Dendritic cell treated with granulocyte-macrophage colony-stimulating factor and Interleukin-4, amounts not matched to agents 40 ng/mL and 50 ng/mL, for 4 days (primary cell): ENCODE measurements around the gene TMPRSS7.
"Not testable (repeated sequence)": the region's sequence is repeated elsewhere in the genome, so short reads cannot be mapped to it uniquely, and the experiment has no call there.

Experiments
- H3K27ac Mint-ChIP-seq: one replicate; pipeline ENCODE4 v1.8.0; 2022; ENCODE audit warnings: mild to moderate bottlenecking, mixed read lengths
- H3K27me3 Mint-ChIP-seq: one replicate; pipeline ENCODE4 v1.8.0; 2022; ENCODE audit warnings: mild to moderate bottlenecking, mixed read lengths
- H3K36me3 Mint-ChIP-seq: one replicate; pipeline ENCODE4 v1.8.0; 2022; ENCODE audit warnings: low read depth, mixed read lengths
- H3K4me1 Mint-ChIP-seq: one replicate; pipeline ENCODE4 v1.8.0; 2022; ENCODE audit warnings: low read depth, mixed read lengths
- H3K4me3 Mint-ChIP-seq: one replicate; pipeline ENCODE4 v1.8.0; 2022; ENCODE audit warnings: mild to moderate bottlenecking, moderate library complexity, mixed read lengths
- H3K9me3 Mint-ChIP-seq: one replicate; pipeline ENCODE4 v1.8.0; 2022; ENCODE audit warnings: mixed read lengths
- intact Hi-C: fragments of 100-400 bp; cut with micrococcal nuclease; formaldehyde crosslinking; loops from one replicate; pipeline ENCODE4 v1.15.0; 2022

TMPRSS7 gene

DNA sequence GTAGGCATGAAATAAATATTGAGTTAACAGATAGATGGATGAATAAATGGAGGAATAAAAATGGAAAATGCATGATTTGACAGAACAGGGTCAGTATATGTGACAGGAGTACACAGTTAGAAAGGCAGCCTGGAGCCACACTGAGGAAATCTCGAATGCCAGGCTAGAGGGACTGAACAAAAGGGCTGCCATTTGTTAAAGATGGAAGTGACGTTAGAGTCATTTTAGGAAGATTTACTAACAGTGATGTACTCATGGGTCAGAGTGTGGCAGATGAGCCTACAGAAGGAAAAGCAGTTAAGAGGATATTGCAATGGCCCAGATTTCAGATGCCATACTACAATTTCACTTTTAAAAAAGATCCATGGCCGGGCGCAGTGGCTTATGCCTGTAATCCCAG, 7.4 kb upstream of the TMPRSS7 start:
- H3K27ac Mint-ChIP-seq = no peak overlapping the region

DNA sequence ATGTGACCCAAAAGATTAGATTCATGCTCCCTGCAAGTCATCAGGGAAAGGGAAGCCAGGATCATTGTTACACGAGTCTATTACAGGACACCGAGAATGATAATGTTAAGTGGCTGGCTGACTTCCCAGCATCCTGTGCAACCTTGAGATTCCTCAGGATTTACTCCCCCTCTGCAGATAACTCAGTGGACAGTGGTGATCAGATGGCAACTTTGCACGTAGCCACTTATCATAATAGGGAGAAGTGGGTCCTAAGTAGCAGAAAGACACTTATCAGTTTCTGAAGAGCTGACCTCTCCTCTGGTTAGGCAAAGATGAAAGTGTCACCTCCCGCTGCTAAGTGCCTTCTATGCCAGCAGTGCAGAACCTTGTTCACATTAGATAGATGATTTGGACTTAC, 6.7 kb upstream of the TMPRSS7 start:
- Mint-ChIP-seq H3K9me3 (no peaks in the 10 kb centered on the region), H3K4me1 (no peaks in the 10 kb centered on the region), H3K36me3 (no peaks in the 10 kb centered on the region), H3K27ac (no peak overlapping the region), H3K4me3 (no peak overlapping the region), H3K27me3 (no peaks in the 10 kb centered on the region)
- intact Hi-C loops = no loop called here

More for the DNA sequence above, 7.4 kb upstream of the TMPRSS7 start:
- no peaks in the 10 kb centered on the region for H3K27me3 Mint-ChIP-seq
- intact Hi-C loops = no loop called here
- H3K9me3 Mint-ChIP-seq = peaks cover under 1% of the 10 kb centered on the region
- H3K4me3 Mint-ChIP-seq = no peak overlapping the region
- peaks cover 2% of the 10 kb centered on the region for H3K4me1 Mint-ChIP-seq
- no peaks in the 10 kb centered on the region for H3K36me3 Mint-ChIP-seq

DNA sequence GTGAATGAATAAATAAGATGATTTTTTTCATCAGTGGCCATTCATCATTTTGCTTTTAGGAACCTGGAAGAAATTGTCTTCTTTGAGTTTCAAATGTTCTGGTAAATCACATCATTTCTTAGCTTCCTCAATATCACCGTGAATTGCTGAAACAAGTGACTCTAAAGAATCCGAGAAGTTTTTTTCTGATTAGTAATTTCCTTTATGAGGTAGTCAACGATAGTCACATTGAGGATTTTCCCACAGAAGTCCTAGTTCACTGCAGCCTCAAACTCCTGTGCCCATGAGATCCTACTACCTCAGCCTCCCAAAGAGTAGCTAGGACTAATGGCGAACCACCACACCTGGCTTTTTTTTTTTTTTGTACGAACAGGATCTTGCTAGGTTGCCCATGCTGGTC, 3.6 kb upstream of the TMPRSS7 start:
- no peaks in the 10 kb centered on the region for H3K36me3 Mint-ChIP-seq
- H3K27ac Mint-ChIP-seq = no peak overlapping the region
- no peaks in the 10 kb centered on the region for H3K27me3 Mint-ChIP-seq
- no peaks in the 10 kb centered on the region for H3K9me3 Mint-ChIP-seq
- no peaks in the 10 kb centered on the region for H3K4me1 Mint-ChIP-seq
- intact Hi-C loops = no loop called here
- no peak overlapping the region for H3K4me3 Mint-ChIP-seq

DNA sequence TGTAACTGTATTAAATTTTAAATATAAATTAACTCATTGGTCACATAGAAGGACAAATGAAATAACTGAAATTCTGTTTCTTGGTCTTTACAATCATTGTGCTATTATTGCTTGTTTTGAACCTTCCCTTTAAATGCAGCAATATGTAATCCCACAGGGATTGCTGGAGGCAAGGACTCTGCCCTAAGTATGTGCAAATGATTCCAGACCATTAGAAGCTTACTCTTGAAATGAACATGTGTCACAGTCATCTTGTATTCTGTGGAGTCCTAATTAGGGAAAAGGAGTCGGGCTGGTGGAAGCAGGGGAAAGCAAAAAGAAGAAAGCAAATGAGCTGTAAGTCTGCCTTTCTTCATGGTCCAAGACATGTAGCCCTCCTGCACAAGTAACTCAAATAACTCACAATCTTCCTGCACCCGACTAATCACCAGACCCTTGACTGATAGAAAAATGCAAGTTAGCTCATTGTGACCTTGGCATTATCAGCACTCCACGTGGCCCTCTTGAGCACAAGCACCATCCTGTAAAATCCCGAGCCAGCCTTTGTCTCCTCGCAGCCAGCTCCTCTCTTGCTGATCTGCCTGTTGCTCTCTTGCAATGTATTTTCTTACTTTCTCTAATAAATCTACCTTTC, 2.3 kb upstream of the TMPRSS7 start:
- no peaks in the 10 kb centered on the region for H3K9me3 Mint-ChIP-seq
- no peak overlapping the region for H3K4me3 Mint-ChIP-seq
- intact Hi-C loops = no loop called here
- H3K36me3 Mint-ChIP-seq = no peaks in the 10 kb centered on the region
- no peaks in the 10 kb centered on the region for H3K4me1 Mint-ChIP-seq
- H3K27ac Mint-ChIP-seq = no peak overlapping the region
- H3K27me3 Mint-ChIP-seq = no peaks in the 10 kb centered on the region

DNA sequence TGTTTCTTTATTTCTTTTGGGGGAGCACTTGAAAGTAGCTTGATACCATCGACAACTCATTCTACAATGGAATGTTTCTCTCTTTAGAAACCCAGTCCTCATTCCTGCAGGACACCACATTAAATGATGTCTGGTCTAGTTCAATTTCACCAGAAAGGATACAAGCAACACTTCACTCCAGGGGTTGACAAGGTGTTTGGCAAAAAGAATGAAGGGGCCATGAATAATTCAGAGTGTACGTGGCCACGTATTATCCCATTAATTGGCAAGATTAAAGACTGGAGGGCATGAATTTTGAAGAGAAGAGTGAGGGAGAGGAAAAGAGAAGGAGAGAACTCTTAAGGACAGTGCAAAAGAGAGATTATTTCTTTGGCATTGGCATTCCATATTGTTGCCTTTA, 705 bp downstream of the TMPRSS7 start:
- Mint-ChIP-seq H3K27ac (no peak overlapping the region), H3K9me3 (no peaks in the 10 kb centered on the region), H3K36me3 (no peaks in the 10 kb centered on the region), H3K27me3 (no peaks in the 10 kb centered on the region), H3K4me3 (no peak overlapping the region), H3K4me1 (peaks cover 6% of the 10 kb centered on the region)
- intact Hi-C loops = no loop called here

DNA sequence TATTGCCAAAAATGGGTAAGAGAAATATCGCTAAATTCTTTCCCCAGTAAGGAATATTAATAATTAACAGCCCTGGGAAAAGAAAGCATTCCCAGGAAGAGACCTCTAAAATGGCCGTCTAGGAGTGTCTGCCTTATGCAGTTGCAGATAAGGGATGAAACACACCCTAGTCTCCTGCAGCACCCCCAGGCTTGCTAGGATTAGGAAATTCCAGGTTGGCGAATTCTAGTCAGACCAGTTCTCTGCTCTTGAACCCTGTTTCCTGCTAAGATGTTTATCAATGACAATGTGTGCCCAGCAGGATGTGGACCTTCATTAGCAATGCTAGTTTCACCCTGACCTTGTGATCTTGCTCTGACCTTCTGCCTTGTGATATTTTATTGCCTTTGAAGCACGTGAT, 2.7 kb downstream of the TMPRSS7 start:
- H3K27ac Mint-ChIP-seq, H3K9me3 Mint-ChIP-seq, H3K36me3 Mint-ChIP-seq, H3K27me3 Mint-ChIP-seq, H3K4me1 Mint-ChIP-seq, intact Hi-C loops, H3K4me3 Mint-ChIP-seq: not testable (repeated sequence)

DNA sequence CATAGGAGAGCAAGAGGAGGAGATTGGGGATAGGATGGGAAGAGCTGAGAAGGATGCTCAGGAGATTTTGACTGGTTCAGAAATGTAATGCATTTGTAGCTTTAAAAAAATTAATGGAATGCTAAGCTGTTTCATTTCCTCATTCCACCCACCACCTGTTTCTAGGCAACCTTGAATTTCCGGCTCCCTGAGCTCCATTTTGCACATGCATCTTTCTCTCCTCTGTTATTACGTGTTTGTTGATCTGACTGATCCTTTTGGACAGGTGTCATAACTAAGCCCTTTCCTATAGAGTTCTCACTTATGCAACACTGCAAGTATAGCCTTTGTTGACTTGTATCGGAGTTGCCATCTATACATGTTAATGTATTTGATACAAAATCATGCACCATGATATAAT, 4.3 kb downstream of the TMPRSS7 start:
- Mint-ChIP-seq H3K4me1 (peaks cover 6% of the 10 kb centered on the region), H3K27ac (no peak overlapping the region), H3K4me3 (no peak overlapping the region), H3K27me3 (no peaks in the 10 kb centered on the region), H3K36me3 (no peaks in the 10 kb centered on the region), H3K9me3 (no peaks in the 10 kb centered on the region)
- intact Hi-C loops = no loop called here

DNA sequence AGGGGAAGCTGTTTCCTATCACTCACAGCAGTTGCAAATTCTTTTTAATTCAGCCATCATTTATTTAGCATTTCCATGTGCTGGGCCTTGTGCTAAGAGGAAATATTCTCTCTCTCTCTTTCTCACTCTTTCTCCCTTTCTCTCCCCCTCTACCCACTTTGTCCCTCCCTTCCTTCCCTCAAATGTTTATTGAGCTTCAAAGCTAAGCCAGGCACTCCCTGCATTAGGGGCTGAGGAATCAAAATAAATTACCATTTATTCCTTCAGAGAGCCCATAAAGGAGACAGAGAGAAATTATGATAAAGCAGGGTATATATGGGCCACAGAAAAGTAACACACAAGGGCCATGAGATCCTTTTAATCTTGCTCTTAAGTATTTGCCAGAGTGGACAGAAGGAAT, 6.8 kb downstream of the TMPRSS7 start:
- no peak overlapping the region for H3K4me3 Mint-ChIP-seq
- H3K36me3 Mint-ChIP-seq = no peaks in the 10 kb centered on the region
- no peaks in the 10 kb centered on the region for H3K9me3 Mint-ChIP-seq
- peaks cover 6% of the 10 kb centered on the region for H3K4me1 Mint-ChIP-seq
- no peaks in the 10 kb centered on the region for H3K27me3 Mint-ChIP-seq
- H3K27ac Mint-ChIP-seq = no peak overlapping the region
- intact Hi-C loops = no loop called here

DNA sequence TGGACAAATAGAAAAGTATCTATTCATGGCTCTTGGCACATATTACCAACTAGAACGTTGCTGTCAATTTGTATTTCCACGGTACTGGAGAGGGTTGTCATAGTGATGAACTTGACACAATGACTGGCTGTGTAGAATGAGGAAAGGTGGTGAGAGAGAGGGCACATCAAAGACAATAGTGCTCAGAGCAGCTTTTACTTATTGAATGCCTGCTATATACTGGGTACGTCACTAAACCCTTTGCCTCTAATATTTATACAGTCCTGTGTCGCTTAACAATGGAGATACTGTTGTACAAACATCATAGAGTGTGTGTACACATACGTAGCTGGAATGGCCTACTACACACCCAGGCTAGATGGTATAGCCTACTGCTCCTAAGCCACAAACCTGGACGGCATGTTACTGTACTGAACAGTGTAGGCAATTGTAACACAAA, 8.3 kb downstream of the TMPRSS7 start:
- no peak overlapping the region for H3K27ac Mint-ChIP-seq
- intact Hi-C loops = no loop called here
- no peaks in the 10 kb centered on the region for H3K27me3 Mint-ChIP-seq
- no peak overlapping the region for H3K4me3 Mint-ChIP-seq
- no peaks in the 10 kb centered on the region for H3K9me3 Mint-ChIP-seq
- H3K36me3 Mint-ChIP-seq = no peaks in the 10 kb centered on the region
- peaks cover 6% of the 10 kb centered on the region for H3K4me1 Mint-ChIP-seq

DNA sequence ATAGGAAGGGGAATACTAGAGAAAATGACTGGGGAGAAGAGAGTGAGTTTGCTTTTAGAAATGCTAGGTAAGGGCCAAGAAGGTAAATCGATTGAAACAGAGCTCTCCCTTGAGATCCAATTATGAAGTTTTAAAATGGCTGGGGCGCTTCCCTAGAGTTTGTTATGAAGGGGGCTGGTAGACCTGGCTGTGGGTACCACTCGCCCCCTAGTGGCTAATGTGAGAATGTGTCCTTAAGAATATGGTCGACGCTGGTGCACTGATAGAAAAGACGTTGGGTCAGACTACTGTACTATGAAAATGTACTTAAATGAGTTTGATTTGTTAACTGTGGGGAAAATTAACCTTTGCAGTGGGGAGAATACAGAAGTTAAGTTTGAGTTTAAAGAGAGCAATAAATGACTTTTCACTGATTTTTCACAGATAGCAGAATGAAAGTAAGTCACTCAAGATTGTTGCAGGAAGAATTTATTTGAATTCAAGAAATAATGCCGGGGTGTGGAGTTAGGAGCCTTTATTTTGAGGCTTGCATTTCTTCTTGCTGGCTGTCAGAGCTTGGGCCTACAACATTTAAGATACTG, 9.2 kb downstream of the TMPRSS7 start:
- H3K36me3 Mint-ChIP-seq = no peaks in the 10 kb centered on the region
- intact Hi-C loops = no loop called here
- peaks cover 4% of the 10 kb centered on the region for H3K4me1 Mint-ChIP-seq

DNA sequence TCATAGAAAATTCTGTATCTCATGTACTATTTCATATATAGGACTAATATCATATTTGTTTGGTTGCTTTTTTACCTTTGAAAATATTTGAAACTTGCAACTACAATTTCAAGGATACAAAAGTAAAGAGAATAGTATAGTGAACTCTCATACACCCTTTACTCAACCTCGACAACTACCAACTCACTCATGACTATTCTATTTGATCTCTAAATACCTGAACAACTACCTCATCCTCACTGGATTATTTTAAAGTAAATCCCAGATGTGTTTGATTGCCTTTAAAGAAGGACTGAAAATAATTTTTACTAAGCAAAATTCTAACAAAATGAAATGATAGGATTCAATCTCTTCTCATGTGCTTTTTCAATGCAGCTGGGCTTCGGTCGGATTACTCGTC, 12.1 kb downstream of the TMPRSS7 start:
- Mint-ChIP-seq H3K9me3 (no peaks in the 10 kb centered on the region), H3K4me3 (no peak overlapping the region), H3K27ac (no peak overlapping the region), H3K36me3 (no peaks in the 10 kb centered on the region), H3K4me1 (no peaks in the 10 kb centered on the region), H3K27me3 (no peaks in the 10 kb centered on the region)
- intact Hi-C loops = no loop called here

More for the DNA sequence above, 9.2 kb downstream of the TMPRSS7 start:
- Mint-ChIP-seq H3K27me3 (no peaks in the 10 kb centered on the region), H3K9me3 (no peaks in the 10 kb centered on the region), H3K27ac (no peak overlapping the region), H3K4me3 (no peak overlapping the region)

DNA sequence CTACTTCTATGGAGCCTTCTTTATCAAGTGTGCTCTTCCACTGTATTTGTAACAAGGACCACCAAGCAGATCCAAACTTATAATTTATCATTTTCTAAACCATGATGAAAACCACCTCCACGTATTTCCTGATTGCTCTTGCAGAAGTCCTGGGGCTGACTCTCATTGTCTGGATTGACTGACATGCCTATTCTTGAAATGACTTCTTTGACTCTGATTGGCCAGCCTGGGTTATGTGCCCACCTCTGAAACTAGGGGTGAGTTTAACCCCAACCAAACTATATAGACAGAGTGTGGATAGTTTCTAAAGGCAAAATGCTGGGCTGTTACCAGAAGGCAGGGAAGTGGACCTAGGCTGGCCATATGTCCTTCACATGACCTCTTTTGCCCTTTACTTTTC, 12.7 kb downstream of the TMPRSS7 start:
- no peaks in the 10 kb centered on the region for H3K36me3 Mint-ChIP-seq

DNA sequence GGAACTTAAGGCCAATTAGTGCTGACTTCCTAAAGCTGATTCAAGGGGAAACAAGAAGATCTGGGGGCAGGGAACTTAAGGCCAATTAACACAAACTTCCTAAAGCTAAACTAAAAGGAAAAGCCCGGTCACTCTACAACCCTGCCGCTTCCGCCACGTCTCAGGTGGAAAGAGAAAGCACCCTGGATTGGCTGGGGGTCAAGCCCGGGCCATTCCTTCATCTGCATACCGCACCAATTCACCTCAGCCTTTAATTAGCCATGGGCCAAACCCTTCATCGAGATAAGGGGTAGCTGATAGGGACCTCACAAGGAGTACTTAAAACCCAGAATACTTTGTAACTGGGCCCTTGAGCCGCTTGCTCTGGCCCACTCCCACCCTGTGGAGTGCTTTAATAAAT, 14.4 kb downstream of the TMPRSS7 start:
- no peak overlapping the region for H3K27ac Mint-ChIP-seq
- H3K4me3 Mint-ChIP-seq = no peak overlapping the region
- no peaks in the 10 kb centered on the region for H3K9me3 Mint-ChIP-seq
- no peaks in the 10 kb centered on the region for H3K36me3 Mint-ChIP-seq
- no peaks in the 10 kb centered on the region for H3K4me1 Mint-ChIP-seq
- H3K27me3 Mint-ChIP-seq = peaks cover 1% of the 10 kb centered on the region
- intact Hi-C loops = no loop called here

More for the DNA sequence above, 12.7 kb downstream of the TMPRSS7 start:
- intact Hi-C loops = no loop called here
- H3K9me3 Mint-ChIP-seq = no peaks in the 10 kb centered on the region
- no peak overlapping the region for H3K4me3 Mint-ChIP-seq
- no peaks in the 10 kb centered on the region for H3K4me1 Mint-ChIP-seq
- H3K27ac Mint-ChIP-seq = no peak overlapping the region
- no peaks in the 10 kb centered on the region for H3K27me3 Mint-ChIP-seq

DNA sequence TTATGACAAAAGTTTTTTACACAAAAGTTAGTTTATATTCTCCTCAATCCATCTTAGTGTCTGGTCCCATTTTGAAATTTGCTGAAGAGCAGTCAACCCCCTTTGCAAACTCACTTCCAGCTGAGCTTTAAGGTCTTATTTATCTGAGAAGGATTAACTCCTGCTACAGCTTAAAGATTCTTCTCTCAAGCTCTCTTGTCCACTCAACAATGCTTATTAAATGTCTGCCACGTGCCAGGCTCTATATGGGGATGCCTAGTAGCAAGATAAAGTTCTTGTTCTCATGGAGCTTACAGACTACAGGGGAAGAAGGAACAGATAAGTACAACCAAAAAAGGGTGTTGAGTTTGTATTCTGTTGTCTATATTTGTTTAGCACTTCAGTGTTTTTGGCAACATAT, 18.7 kb downstream of the TMPRSS7 start:
- Mint-ChIP-seq H3K27me3 (peaks cover 1% of the 10 kb centered on the region), H3K4me3 (no peak overlapping the region), H3K9me3 (no peaks in the 10 kb centered on the region), H3K36me3 (no peaks in the 10 kb centered on the region), H3K27ac (no peak overlapping the region), H3K4me1 (no peaks in the 10 kb centered on the region)
- intact Hi-C loops = no loop called here

DNA sequence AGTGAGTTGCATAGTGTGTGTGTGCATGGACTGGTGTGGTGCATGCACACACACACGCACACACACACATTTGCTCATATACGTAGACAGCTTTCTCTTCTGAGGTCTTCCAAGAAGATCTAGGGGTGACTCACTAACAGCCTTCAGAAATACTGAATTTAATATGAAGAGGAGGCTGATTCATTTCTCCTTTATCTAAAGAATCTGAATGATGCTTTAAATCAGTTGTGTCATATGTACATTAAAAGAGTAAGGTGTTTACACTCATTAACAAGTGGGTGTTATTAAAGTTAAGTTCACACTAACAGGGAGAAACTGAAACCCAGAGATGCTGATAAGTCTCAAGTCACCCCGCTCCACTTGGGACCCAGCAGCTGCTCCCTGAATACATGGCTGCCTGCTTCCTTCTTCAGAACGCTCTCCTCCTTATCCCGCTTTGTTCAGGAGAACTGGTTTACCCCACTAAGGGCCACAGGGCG, 22.0 kb downstream of the TMPRSS7 start:
- peaks cover 8% of the 10 kb centered on the region for H3K9me3 Mint-ChIP-seq
- H3K4me3 Mint-ChIP-seq = no peak overlapping the region
- H3K4me1 Mint-ChIP-seq = no peaks in the 10 kb centered on the region
- no peaks in the 10 kb centered on the region for H3K36me3 Mint-ChIP-seq
- no peak overlapping the region for H3K27ac Mint-ChIP-seq
- H3K27me3 Mint-ChIP-seq = peaks cover 1% of the 10 kb centered on the region
- intact Hi-C loops = no loop called here
